K562 (cell line): ENCODE results near the gene TMEM154. TPM values are rescaled to one million over a fixed set of nuclear protein-coding genes. Genes with fewer than 3 reads are reported as not detected.

Experiments
- HDAC6 ChIP-seq: IDR thresholded peaks from 2 replicates; pipeline ENCODE4 v1.6.1; 2012; ENCODE audit warnings: low read depth, mild to moderate bottlenecking, control low read depth, inconsistent platforms, low read length, moderate library complexity
- NFE2 ChIP-seq: IDR thresholded peaks from 2 replicates; pipeline ENCODE4 v1.6.1; 2014; ENCODE audit warnings: antibody characterized with exemption, low read depth
- TBP ChIP-seq: optimal IDR thresholded peaks from 2 replicates; pipeline ENCODE3; 2011; ENCODE audit warnings: low read depth, low read length, improper control_type of control experiment
- TEAD4 ChIP-seq, 2 experiments: sonication (generic) in 1 of 2; formaldehyde crosslinking in 1 of 2; IDR thresholded peaks; 2 replicates each; pipeline versions ENCODE4 v1.6.1 to v1.8.0; 2012 to 2022; ENCODE audit warnings: borderline replicate concordance in 1 of 2, inconsistent platforms in 1 of 2, low read length in 1 of 2, mild to moderate bottlenecking in 1 of 2, missing genetic modification reagents in 1 of 2
- YBX1 ChIP-seq: fragments of 450-650 bp; IDR thresholded peaks from 2 replicates; pipeline ENCODE4 v1.7.1; 2016; ENCODE audit warnings: mild to moderate bottlenecking
- polyA plus RNA-seq, 8 experiments: library from polyadenylated mRNA; depleted of rRNA in 4 of 8; stranded (reverse) in 5 of 8; unstranded in 3 of 8; fragments of >200 nt; fragmentation: Nextera tagmentation in 2 of 8; fragmentation: Illumina TruSeq in 1 of 8; extraction: Ambion mirVana in 2 of 8; extraction: Trizol in 1 of 8; gene quantifications; 2 replicates each; pipeline versions ENCODE4 v1.2.1 to v1.2.3, GENCODE V29; 2011 to 2014; ENCODE audit warnings: inconsistent platforms in 1 of 8, missing spikeins in 1 of 8
- total RNA-seq, 7 experiments: library from RNA; depleted of rRNA in 6 of 7; stranded (reverse); fragments of >200 nt in 6 of 7; fragmentation: Illumina TruSeq in 2 of 7; extraction: Trizol in 2 of 7; gene quantifications; 2 replicates each; pipeline versions ENCODE4 v1.2.1 to v1.2.3, GENCODE V29; 2011 to 2021; ENCODE audit warnings: low replicate concordance in 1 of 7
- TF ChIP-seq, protein P1 (sequence below): fragments of 450-650 bp; formaldehyde crosslinking; IDR thresholded peaks from 2 replicates; pipeline ENCODE4 v1.4.0; 2022; ENCODE audit warnings: missing genetic modification characterization
- TF ChIP-seq, protein P2 (sequence below): IDR thresholded peaks from 3 replicates; pipeline ENCODE4 v1.6.1; 2011; ENCODE audit warnings: borderline replicate concordance, mild to moderate bottlenecking; ENCODE audit not compliant: insufficient read length, insufficient read depth
- TF ChIP-seq, protein P3 (sequence below): sonication (generic); formaldehyde crosslinking; IDR thresholded peaks from 2 replicates; pipeline ENCODE4 v1.8.0; 2023; ENCODE audit warnings: mild to moderate bottlenecking, missing genetic modification reagents

The TMEM154 gene
- total and polyA plus RNA-seq, 9 of the 15 experiments (the other 6 are each of a cell fraction or from before 2014, with no cell fraction given), result 0.13 to 1.8 (median 0.58) TPM

DNA sequence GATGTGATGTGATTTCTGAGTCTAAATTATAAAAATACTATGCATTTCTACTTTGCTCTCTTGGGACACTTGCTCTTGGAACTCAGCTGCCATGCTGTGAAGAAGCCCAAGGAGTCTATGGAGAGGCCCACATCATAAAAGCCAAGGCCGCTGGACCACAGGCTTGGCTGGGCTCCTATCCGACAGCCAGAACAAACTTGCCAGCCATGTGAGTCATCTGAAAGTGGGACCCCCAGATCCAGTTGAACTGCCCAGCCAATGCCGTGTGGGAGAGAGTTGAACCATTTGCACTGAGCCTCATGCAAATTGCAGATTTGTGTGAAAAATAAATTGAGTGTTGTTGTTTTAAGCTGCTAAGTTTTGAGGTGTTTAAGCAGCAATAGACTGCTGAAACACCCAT, 60.2 kb downstream of the TMEM154 start (continued):
- TF ChIP-seq NFE2 (no peak), TEAD4 (IDR thresholded peaks at IDR 0.05; ENCODE audit: low read length) (no peak), TEAD4 (CRISPR knock-in tag; IDR thresholded peaks at IDR 0.05; ENCODE audit: borderline replicate concordance) (no peak), TBP (no peak), YBX1 (no peak), HDAC6 (no peak)
- TF ChIP-seq, protein P1, sequence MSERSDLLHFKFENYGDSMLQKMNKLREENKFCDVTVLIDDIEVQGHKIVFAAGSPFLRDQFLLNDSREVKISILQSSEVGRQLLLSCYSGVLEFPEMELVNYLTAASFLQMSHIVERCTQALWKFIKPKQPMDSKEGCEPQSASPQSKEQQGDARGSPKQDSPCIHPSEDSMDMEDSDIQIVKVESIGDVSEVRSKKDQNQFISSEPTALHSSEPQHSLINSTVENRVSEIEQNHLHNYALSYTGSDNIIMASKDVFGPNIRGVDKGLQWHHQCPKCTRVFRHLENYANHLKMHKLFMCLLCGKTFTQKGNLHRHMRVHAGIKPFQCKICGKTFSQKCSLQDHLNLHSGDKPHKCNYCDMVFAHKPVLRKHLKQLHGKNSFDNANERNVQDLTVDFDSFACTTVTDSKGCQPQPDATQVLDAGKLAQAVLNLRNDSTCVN (CRISPR knock-in tag), result no peak
- TF ChIP-seq, protein P2, sequence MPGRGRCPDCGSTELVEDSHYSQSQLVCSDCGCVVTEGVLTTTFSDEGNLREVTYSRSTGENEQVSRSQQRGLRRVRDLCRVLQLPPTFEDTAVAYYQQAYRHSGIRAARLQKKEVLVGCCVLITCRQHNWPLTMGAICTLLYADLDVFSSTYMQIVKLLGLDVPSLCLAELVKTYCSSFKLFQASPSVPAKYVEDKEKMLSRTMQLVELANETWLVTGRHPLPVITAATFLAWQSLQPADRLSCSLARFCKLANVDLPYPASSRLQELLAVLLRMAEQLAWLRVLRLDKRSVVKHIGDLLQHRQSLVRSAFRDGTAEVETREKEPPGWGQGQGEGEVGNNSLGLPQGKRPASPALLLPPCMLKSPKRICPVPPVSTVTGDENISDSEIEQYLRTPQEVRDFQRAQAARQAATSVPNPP, result no peak
- TF ChIP-seq, protein P3, sequence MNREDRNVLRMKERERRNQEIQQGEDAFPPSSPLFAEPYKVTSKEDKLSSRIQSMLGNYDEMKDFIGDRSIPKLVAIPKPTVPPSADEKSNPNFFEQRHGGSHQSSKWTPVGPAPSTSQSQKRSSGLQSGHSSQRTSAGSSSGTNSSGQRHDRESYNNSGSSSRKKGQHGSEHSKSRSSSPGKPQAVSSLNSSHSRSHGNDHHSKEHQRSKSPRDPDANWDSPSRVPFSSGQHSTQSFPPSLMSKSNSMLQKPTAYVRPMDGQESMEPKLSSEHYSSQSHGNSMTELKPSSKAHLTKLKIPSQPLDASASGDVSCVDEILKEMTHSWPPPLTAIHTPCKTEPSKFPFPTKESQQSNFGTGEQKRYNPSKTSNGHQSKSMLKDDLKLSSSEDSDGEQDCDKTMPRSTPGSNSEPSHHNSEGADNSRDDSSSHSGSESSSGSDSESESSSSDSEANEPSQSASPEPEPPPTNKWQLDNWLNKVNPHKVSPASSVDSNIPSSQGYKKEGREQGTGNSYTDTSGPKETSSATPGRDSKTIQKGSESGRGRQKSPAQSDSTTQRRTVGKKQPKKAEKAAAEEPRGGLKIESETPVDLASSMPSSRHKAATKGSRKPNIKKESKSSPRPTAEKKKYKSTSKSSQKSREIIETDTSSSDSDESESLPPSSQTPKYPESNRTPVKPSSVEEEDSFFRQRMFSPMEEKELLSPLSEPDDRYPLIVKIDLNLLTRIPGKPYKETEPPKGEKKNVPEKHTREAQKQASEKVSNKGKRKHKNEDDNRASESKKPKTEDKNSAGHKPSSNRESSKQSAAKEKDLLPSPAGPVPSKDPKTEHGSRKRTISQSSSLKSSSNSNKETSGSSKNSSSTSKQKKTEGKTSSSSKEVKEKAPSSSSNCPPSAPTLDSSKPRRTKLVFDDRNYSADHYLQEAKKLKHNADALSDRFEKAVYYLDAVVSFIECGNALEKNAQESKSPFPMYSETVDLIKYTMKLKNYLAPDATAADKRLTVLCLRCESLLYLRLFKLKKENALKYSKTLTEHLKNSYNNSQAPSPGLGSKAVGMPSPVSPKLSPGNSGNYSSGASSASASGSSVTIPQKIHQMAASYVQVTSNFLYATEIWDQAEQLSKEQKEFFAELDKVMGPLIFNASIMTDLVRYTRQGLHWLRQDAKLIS, result no peak
